GM21786 (cell line): ENCODE data around the gene AVEN.
"Not testable (repeated sequence)": the region's sequence is repeated elsewhere in the genome, so short reads cannot be mapped to it uniquely, and the experiment has no call there.

ENCODE experiments used
- ATAC-seq: cut with Tn5 transposase; IDR thresholded peaks from one replicate; pipeline ENCODE4 v1.9.1; 2021; ENCODE audit not compliant: unreplicated experiment

Gene AVEN

GRCh38 chr15:33857726-33858125, 181.3 kb downstream of the AVEN start:
- ATAC-seq, result no peak

GRCh38 chr15:33852570-33852969, 186.4 kb downstream of the AVEN start:
- no peak for ATAC-seq

GRCh38 chr15:33852094-33852493, 186.9 kb downstream of the AVEN start:
- no peak for ATAC-seq

DNA sequence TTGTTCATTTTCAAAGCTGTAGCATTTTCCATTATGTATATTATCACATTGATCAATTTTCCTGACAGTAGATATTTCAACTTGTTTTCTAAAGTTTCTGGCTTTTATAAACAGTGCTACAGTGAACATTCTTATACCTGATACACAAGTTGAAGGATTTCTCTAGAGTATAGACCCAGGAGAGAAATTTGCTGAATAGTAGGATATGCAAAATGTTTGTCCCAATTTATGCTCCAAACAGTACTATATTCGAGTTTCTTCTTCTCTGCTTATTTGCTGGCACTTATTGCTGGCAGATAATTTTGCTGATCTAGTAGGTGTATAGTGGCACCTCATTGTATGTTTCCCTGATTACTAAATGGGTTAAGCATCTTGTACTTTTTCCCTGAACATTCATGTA, 187.9 kb downstream of the AVEN start:
- no peak for ATAC-seq

DNA sequence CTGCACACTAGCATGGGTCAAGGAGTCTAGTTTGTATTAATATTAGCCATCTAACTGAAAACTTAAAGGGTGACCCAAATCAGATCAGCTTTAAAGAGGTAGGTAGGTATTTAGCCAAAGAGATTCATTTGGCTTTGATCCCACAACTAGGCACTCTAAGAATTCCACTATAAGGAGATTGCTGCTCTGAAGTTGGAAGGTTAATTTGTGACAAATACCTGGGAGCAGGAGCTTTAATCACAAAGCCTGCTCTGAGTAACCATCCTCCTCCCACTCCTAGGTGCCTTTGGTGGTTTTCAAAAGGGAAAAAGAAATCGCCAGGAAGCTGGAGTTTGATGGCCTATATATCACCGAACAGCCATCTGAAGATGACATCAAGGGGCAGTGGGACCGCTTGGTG, 191.0 kb downstream of the AVEN start:
- no peak for ATAC-seq

- ATAC-seq, result no peak
Measured at GRCh38 chr15:33846862-33847261, 192.1 kb downstream of the AVEN start.

GRCh38 chr15:33846142-33846541, 192.9 kb downstream of the AVEN start:
- no peak for ATAC-seq

GRCh38 chr15:33844597-33844996, 194.4 kb downstream of the AVEN start:
- ATAC-seq, result no peak

DNA sequence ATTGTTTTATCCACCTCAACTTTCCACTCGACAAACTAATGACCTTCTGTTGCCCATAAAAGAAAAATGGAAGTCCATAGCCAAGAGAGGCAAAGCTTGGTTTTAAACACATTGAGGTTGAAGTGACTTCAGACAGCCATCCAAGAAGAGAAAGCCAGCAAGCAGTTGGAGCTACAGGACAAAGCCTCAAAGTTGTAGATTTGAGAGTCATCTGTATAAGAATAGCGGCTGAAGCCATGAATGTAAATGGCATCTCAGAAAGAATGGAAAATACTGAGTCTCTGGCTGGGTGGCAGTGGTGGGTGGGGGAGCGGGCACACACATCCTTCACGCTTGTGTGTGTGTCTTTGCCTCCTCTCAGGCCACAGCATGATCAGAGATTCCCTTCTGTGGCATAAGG, 194.8 kb downstream of the AVEN start:
- no peak for ATAC-seq

GRCh38 chr15:33840615-33841014, 198.4 kb downstream of the AVEN start:
- no peak for ATAC-seq

DNA sequence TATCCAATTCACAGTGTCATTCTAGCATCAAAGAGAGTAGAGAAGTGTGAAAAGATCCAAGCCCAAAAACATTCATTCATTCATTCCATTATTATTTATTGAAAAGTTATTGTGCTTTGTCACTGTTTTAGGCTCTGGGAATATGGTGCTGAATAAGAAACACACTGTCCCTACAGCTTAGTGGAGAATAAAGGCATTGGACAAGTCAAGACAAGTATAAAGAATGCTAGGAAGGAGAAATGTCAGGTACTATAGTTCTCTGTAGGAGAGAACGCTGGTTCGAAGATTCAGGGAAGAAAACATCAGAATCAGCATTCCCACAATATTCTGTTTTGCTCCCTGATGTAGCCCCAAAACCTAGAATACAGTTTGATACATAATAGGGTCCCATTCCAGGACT, 199.5 kb downstream of the AVEN start:
- ATAC-seq, result no peak

- ATAC-seq, result no peak
Measured at GRCh38 chr15:33837294-33837693, 201.7 kb downstream of the AVEN start.

GRCh38 chr15:33834892-33835743, 203.9 kb downstream of the AVEN start:
- no peak for ATAC-seq

DNA sequence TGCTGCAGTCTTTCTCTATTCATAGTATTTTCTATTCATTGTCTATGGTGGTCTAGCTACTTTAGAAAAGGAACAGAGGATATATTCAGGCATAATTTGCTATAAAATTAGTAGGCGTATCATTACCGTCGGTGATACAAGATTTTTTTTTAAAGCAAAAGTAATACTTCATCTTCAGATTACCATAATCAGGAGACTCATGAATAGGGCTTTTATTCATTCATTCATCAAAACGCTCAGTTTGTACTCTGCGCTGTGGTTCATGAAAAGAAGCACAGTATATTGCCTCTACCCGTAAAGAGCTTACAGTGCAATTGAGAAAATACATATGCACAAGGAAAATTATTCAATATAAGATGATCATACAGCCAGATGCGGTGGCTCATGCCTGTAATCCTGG, 207.4 kb downstream of the AVEN start:
- no peak for ATAC-seq

DNA sequence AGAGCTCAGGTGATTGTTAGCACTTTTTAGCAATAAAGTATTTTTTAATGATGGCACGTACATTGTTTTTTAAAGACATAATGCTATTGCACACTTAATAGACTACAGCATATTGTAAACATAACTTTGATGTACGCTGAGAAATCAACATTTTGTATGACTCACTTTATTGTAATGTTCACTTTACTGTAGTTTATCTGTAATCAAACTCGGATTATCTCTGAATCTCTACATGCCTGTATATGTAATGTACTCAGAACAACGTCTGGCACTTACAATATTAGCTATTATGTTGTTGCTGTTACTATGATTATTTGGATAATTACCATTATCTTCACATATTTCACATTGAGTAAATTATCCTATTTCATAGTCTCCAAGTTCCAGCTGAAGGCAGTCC, 208.7 kb downstream of the AVEN start:
- no peak for ATAC-seq

- no peak for ATAC-seq
Measured at GRCh38 chr15:33826201-33826600, 212.8 kb downstream of the AVEN start.

DNA sequence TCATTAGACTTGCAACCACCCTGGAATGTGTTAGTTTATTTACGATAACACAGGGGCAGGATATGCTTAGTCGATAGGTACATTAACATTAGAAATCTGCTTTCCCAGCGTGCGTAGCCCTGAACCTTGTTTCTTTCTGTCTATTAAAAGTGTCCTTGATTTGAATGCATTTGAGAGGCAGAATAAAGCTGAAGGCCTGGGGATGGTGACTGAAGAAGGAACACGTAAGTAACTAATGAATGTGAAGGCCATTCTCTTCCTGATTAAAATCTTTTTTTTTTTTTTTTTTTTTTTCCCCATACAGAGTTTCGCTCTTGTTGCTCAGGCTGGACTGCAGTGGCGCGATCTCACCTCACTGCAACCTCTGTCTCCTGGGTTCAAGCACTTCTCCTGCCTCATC, 213.6 kb downstream of the AVEN start:
- ATAC-seq, result no peak

- no peak for ATAC-seq
Measured at GRCh38 chr15:33823119-33823518, 215.9 kb downstream of the AVEN start.

- no peak for ATAC-seq
Measured at GRCh38 chr15:33822479-33822878, 216.5 kb downstream of the AVEN start.

DNA sequence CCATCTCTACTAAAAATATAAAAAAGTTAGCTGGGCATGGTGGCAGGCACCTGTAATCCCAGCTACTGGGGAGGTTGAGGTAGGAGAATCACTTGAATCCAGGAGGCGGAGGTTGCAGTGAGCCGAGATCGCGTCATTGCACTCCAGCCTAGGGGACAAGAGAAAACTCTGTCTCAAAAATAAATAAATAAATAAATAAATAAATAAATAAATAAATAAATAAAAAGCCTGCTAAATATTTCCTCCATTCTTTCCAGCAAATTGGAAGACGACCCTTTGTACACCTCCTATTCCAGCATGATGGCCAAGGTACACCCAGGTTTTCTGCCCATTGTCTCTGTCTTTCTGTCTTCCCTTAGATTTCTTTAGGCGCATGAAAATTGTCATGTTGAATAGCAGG, 219.5 kb downstream of the AVEN start:
- ATAC-seq, result not testable (repeated sequence)
